ENCODE measurements around the gene EML4. TPM values are rescaled to one million over a fixed set of nuclear protein-coding genes. Genes with fewer than 3 reads are reported as not detected.
A peak's percentile ranks its signal among the peaks of the same experiment; 100 is the strongest.

The EML4 gene
- total RNA-seq, 1 donor from 2014 or later = 68.2 TPM

DNA sequence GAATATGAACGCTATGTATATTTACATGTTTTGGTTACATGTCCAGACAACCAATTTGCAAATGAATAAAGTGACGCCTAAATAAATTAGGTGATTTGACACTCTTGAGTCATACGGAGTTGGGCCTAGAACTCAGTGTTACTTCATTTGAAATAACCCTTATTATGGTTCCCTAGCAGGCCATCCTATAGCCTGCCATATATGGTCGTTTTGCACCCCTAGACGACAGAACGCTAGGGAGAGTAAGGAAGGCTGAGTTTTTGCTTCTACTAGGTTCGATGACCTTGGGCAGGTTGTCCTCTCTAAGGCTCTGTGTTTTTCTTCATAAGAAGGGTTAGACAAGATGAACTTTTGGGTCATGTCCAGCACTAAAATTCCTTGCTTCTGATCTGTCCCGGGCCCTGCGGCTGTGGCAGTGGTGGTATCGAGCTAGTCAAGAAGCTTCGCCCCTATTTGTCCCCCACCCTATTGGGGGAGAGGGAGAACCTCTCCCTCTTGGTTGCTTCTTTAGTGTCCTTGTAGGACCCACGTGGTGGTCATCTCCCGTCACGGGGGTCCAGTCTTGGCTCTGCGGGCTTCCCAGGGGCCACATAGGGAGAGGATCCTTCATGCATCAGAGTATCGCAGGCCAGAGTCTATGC is 574 bp upstream of the EML4 start:
- peak overlapping the region; percentile 48 for H3K4me3 ChIP-seq (ENCODE audit: insufficient read depth, low read depth, low read length)

DNA sequence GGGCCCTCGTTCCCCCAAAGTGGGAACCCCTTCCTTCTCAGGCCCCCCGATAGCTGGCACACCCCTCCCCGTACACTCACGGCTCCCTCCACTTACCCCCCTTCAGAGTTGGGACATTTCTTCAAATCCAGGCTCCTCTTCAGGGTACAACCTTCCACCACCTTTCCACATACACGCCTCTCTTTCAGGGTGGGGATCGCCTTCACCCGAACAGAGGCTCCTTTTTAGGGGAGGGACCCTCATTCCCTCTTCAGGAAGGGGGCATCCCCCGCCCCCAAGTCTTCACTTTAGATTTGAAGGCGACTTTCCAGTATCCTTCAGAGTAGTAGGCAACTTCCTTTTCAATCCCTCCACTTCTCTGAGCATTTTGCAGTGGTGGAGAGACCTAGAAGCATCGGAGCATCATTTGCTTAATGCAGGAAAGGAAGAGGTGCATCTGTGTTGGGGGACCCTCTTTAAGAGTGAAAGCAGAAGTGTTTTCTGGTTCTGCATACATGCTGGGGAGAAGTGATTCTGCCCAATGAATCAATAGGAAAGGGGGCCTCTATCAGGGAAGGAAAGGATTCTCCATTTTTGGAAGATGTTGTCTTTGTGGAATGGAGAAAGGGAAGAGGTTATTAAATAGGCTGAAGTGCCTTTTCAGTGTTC is 845 bp downstream of the EML4 start:
- Mint-ChIP-seq H3K27ac (ENCODE audit: unreplicated experiment) (no peak overlapping the region), H3K4me1 (ENCODE audit: low read depth, unreplicated experiment) (peaks cover 10% of the 10 kb centered on the region), H3K9me3 (ENCODE audit: unreplicated experiment) (no peaks in the 10 kb centered on the region), H3K4me3 (ENCODE audit: unreplicated experiment) (no peak overlapping the region), H3K27me3 (ENCODE audit: low read depth, unreplicated experiment) (no peaks in the 10 kb centered on the region), H3K36me3 (ENCODE audit: low read depth, unreplicated experiment) (no peaks in the 10 kb centered on the region)
- no peak for DNase-seq (ENCODE audit: low read depth)
- Histone ChIP-seq H3K27me3 (ENCODE audit: insufficient read depth, low read length) (no peaks in the 10 kb centered on the region), H2AFZ (ENCODE audit: low read depth, low read length) (peak overlapping the region; percentile 94), H3K9me3 (ENCODE audit: insufficient read depth, low read depth, low read length) (no peaks in the 10 kb centered on the region), H3K79me2 (ENCODE audit: insufficient read depth, low read length) (peaks cover 57% of the 10 kb centered on the region), H4K20me1 (ENCODE audit: insufficient read depth, low read length) (peaks cover 27% of the 10 kb centered on the region), H3K9ac (ENCODE audit: low read length) (peak overlapping the region; percentile 93), H3K27ac (ENCODE audit: low read depth, low read length) (peak overlapping the region; percentile 88), H3K4me3 (ENCODE audit: insufficient read depth, low read depth, low read length) (peak overlapping the region; percentile 90), H3K36me3 (ENCODE audit: insufficient read depth, low read length) (no peaks in the 10 kb centered on the region), H3K4me1 (ENCODE audit: insufficient read depth, low read length) (peaks cover 14% of the 10 kb centered on the region), H3K4me2 (ENCODE audit: low read length) (peak overlapping the region; percentile 99)
- no peak for FAIRE-seq
- TF ChIP-seq CTCF (IDR thresholded peaks at IDR 0.05; ENCODE audit: insufficient read depth, low read depth, low read length) (no peak), EZH2 (IDR thresholded peaks at IDR 0.05; ENCODE audit: insufficient read depth, low read length) (no peak)

More for the DNA sequence above, 574 bp upstream of the EML4 start:
- Mint-ChIP-seq H3K27ac (ENCODE audit: unreplicated experiment) (peak overlapping the region; percentile 58), H3K4me3 (ENCODE audit: unreplicated experiment) (peak overlapping the region; percentile 83), H3K4me1 (ENCODE audit: low read depth, unreplicated experiment) (peaks cover 10% of the 10 kb centered on the region), H3K27me3 (ENCODE audit: low read depth, unreplicated experiment) (no peaks in the 10 kb centered on the region), H3K36me3 (ENCODE audit: low read depth, unreplicated experiment) (no peaks in the 10 kb centered on the region), H3K9me3 (ENCODE audit: unreplicated experiment) (no peaks in the 10 kb centered on the region)
- Histone ChIP-seq H3K9me3 (ENCODE audit: insufficient read depth, low read depth, low read length) (no peaks in the 10 kb centered on the region), H3K4me2 (ENCODE audit: low read length) (peak overlapping the region; percentile 80), H4K20me1 (ENCODE audit: insufficient read depth, low read length) (peaks cover 27% of the 10 kb centered on the region), H3K27ac (ENCODE audit: low read depth, low read length) (no peak overlapping the region), H3K9ac (ENCODE audit: low read length) (peak overlapping the region; percentile 36), H3K36me3 (ENCODE audit: insufficient read depth, low read length) (no peaks in the 10 kb centered on the region), H3K4me1 (ENCODE audit: insufficient read depth, low read length) (peaks cover 14% of the 10 kb centered on the region), H3K79me2 (ENCODE audit: insufficient read depth, low read length) (peaks cover 43% of the 10 kb centered on the region), H2AFZ (ENCODE audit: low read depth, low read length) (peak overlapping the region; percentile 94), H3K27me3 (ENCODE audit: insufficient read depth, low read length) (no peaks in the 10 kb centered on the region)
- no peak for TF ChIP-seq CTCF (IDR thresholded peaks at IDR 0.05; ENCODE audit: insufficient read depth, low read depth, low read length)
- TF ChIP-seq EZH2 (IDR thresholded peaks at IDR 0.05; ENCODE audit: insufficient read depth, low read length) = no peak
- FAIRE-seq = no peak
- DNase-seq (ENCODE audit: low read depth) = no peak

All from astrocyte (in vitro differentiated cells and primary cell).